GM12878 (cell line): ENCODE measurements around the gene ITM2C. TPM values are rescaled to one million over a fixed set of nuclear protein-coding genes. Genes with fewer than 3 reads are reported as not detected.

Experiments used
- ATAC-seq: fragments of 200-7000 bp; cut with Tn5 transposase; 3 replicates; pipeline ENCODE4 v1.9.1; 2020; ENCODE audit warnings: mild to moderate bottlenecking, moderate library complexity
- BruUV-seq: library from RNA; stranded (reverse); fragments of 400-500 nt; replicated peaks from 2 replicates; lab custom pipeline; 2021; lab: Mats Ljungman, UMichigan
- CTCF ChIA-PET: fragments of 300-600 bp; sonication (Branson Sonifier 250); formaldehyde crosslinking; extraction: SDS; loops from one replicate; lab custom pipeline; 2021; ENCODE audit warnings: inconsistent platforms; lab: Yijun Ruan, JAX
- POLR2A ChIA-PET: fragments of 350-600 bp; formaldehyde crosslinking; extraction: SDS; loops from one replicate; lab custom pipeline; 2021; ENCODE audit warnings: inconsistent platforms; lab: Charles Lee
- RAD21 ChIA-PET: fragments of 300-600 bp; sonication (Branson Sonifier 250); formaldehyde crosslinking; loops from one replicate; lab custom pipeline; 2023; ENCODE audit warnings: antibody characterized with exemption; ENCODE audit not compliant: unreplicated experiment; lab: Charles Lee
- SMC1A ChIA-PET: fragments of 300-600 bp; sonication (Branson Sonifier 250); formaldehyde crosslinking; loops from one replicate; lab custom pipeline; 2023; ENCODE audit not compliant: unreplicated experiment, uncharacterized antibody; lab: Charles Lee
- DNase-seq: peaks from one replicate; pipeline ENCODE4 v3.0.0-alpha.2; 2011; ENCODE audit warnings: low read depth, low spot score
- FAIRE-seq: peaks from 3 replicates; lab custom pipeline; 2011; peaks lifted over from hg19 to GRCh38; lab: Jason Lieb, UNC
- H2AFZ ChIP-seq: 2 replicates; pipeline ENCODE4 v1.6.0; 2011; ENCODE audit warnings: low read depth, low read length, control low read depth; ENCODE audit not compliant: control insufficient read depth
- H3K27ac ChIP-seq: 2 replicates; pipeline ENCODE4 v1.5.1; 2011; ENCODE audit warnings: control low read depth; ENCODE audit not compliant: control insufficient read depth, insufficient read depth
- H3K27me3 ChIP-seq, 2 experiments: replicated peaks in 1 of 2; 2 replicates each; pipeline versions ENCODE4 v1.6.0 to v1.6.1; 2011; ENCODE audit warnings: low read length in 1 of 2; ENCODE audit not compliant: control insufficient read depth in 2 of 2, insufficient read depth in 2 of 2
- H3K36me3 ChIP-seq, 2 experiments: 2 replicates each; pipeline ENCODE4 v1.5.1; 2011; ENCODE audit warnings: low read length in 1 of 2; ENCODE audit not compliant: control insufficient read depth in 2 of 2, insufficient read depth in 2 of 2
- H3K4me1 ChIP-seq: 2 replicates; pipeline ENCODE4 v1.6.1; 2011; ENCODE audit warnings: mild to moderate bottlenecking, low read length, moderate library complexity, mixed read lengths; ENCODE audit not compliant: control insufficient read depth, insufficient read depth
- H3K4me2 ChIP-seq: 2 replicates; pipeline ENCODE4 v1.6.0; 2011; ENCODE audit warnings: control low read depth; ENCODE audit not compliant: control insufficient read depth, insufficient read depth
- H3K4me3 ChIP-seq: fragments of 200-600 bp; sonication (generic); 2 replicates; pipeline ENCODE4 v1.5.1; 2016
- H3K79me2 ChIP-seq: 2 replicates; pipeline ENCODE4 v1.6.0; 2011; ENCODE audit warnings: low read length; ENCODE audit not compliant: control insufficient read depth, insufficient read depth
- H3K9ac ChIP-seq: 2 replicates; pipeline ENCODE4 v1.8.0; 2011; ENCODE audit warnings: low read length, control low read depth, mixed read lengths; ENCODE audit not compliant: control insufficient read depth, insufficient read depth
- H3K9me3 ChIP-seq: replicated peaks from 3 replicates; pipeline ENCODE4 v1.5.1; 2011; ENCODE audit warnings: mild to moderate bottlenecking, low read length; ENCODE audit not compliant: control insufficient read depth, insufficient read depth
- H4K20me1 ChIP-seq: 2 replicates; pipeline ENCODE4 v1.6.0; 2011; ENCODE audit not compliant: control insufficient read depth, insufficient read depth
- BCL3 ChIP-seq: IDR thresholded peaks from 2 replicates; pipeline ENCODE4 v1.6.1; 2011; ENCODE audit warnings: borderline replicate concordance, low read depth, mild to moderate bottlenecking, moderate library complexity, low read length; ENCODE audit not compliant: insufficient read depth, poor library complexity, severe bottlenecking
- BHLHE40 ChIP-seq, 2 experiments: fragments of 450-650 bp in 1 of 2; IDR thresholded peaks; 2 replicates each; pipeline ENCODE4 v1.6.1; 2011 to 2017; ENCODE audit warnings: low read depth in 2 of 2, borderline replicate concordance in 1 of 2, improper control_type of control experiment in 1 of 2, low read length in 1 of 2, mild to moderate bottlenecking in 1 of 2
- IKZF1 ChIP-seq: fragments of 450-650 bp; conservative IDR thresholded peaks from 2 replicates; pipeline ENCODE4 v1.6.1; 2017; ENCODE audit warnings: antibody characterized with exemption, mild to moderate bottlenecking
- IKZF2 ChIP-seq, 2 experiments: fragments of 450-650 bp; IDR thresholded peaks; 2 replicates each; pipeline ENCODE4 v1.6.1; 2017; ENCODE audit warnings: mild to moderate bottlenecking in 2 of 2, moderate library complexity in 2 of 2
- MYB ChIP-seq: fragments of 150-350 bp; IDR thresholded peaks from 2 replicates; pipeline ENCODE4 v1.6.1; 2014; ENCODE audit warnings: mild to moderate bottlenecking, low read depth, low read length, borderline replicate concordance
- NFYB ChIP-seq: IDR thresholded peaks from 2 replicates; pipeline ENCODE4 v1.6.1; 2011; ENCODE audit warnings: low read depth, mild to moderate bottlenecking, low read length, improper control_type of control experiment, moderate library complexity; ENCODE audit not compliant: insufficient read depth
- PAX5 ChIP-seq: IDR thresholded peaks from 2 replicates; pipeline ENCODE4 v1.6.1; 2011; ENCODE audit warnings: low read depth, low read length, borderline replicate concordance
- PBX3 ChIP-seq: IDR thresholded peaks from 2 replicates; pipeline ENCODE4 v1.6.1; 2011; ENCODE audit warnings: mild to moderate bottlenecking, low read depth, low read length, moderate library complexity; ENCODE audit not compliant: insufficient replicate concordance
- RELB ChIP-seq: fragments of 450-650 bp; IDR thresholded peaks from 2 replicates; pipeline ENCODE4 v1.6.1; 2017; ENCODE audit warnings: low read depth, mild to moderate bottlenecking, moderate library complexity
- TCF12 ChIP-seq: IDR thresholded peaks from 2 replicates; pipeline ENCODE4 v1.6.1; 2011; ENCODE audit warnings: low read depth, mild to moderate bottlenecking, low read length
- WGBS: methylation state at CpG from one replicate; pipeline ENCODE4 v1.1.6; 2016; ENCODE audit warnings: low lambda C conversion rate; ENCODE audit not compliant: insufficient replicate concordance, insufficient coverage; ENCODE audit errors: missing lambda C conversion rate; 5-methylcytosine and 5-hydroxymethylcytosine counted together
- in situ Hi-C: fragments of 300-500 bp; cut with MboI; formaldehyde crosslinking; loops from 9 replicates; pipeline ENCODE4 v1.14.3; 2018; ENCODE audit warnings: mixed read lengths
- intact Hi-C: fragments of 100-400 bp; cut with micrococcal nuclease; formaldehyde crosslinking; loops from one replicate; pipeline ENCODE4 v1.14.2; 2022; ENCODE audit not compliant: unreplicated experiment
- polyA plus RNA-seq, 11 experiments: library from polyadenylated mRNA; depleted of rRNA in 4 of 11; unstranded in 6 of 11; stranded (reverse) in 5 of 11; fragments of >200 nt; fragmentation: Nextera tagmentation in 4 of 11; fragmentation: Illumina TruSeq in 1 of 11; extraction: Ambion mirVana in 4 of 11; extraction: Trizol in 1 of 11; gene quantifications; 1 replicate in 1 of 11; 2 replicates in 10 of 11; pipeline versions ENCODE4 v1.2.1 to v1.2.3, GENCODE V29; 2011 to 2016; ENCODE audit warnings: inconsistent platforms in 2 of 11, missing spikeins in 2 of 11, low read depth in 1 of 11
- total RNA-seq, 4 experiments: library from RNA; depleted of rRNA in 3 of 4; stranded (reverse); fragments of >200 nt in 3 of 4; fragmentation: Illumina TruSeq in 1 of 4; extraction: Trizol in 1 of 4; gene quantifications; 2 replicates each; pipeline versions ENCODE4 v1.2.1 to v1.2.3, GENCODE V29; 2013 to 2021

ITM2C gene
- total and polyA plus RNA-seq, 10 of the 15 experiments (the other 5 are each of a cell fraction or from before 2014, with no cell fraction given) = 5.4 to 195 (median 149) TPM

GRCh38 chr2:230891509-230891908 is 26.8 kb downstream of the ITM2C start:
- H2AFZ ChIP-seq = no peak overlapping the region
- in situ Hi-C loops = no loop called here
- CTCF ChIA-PET = interaction anchor here (1.0 to 1.6 kb wide), 3 partner anchors 23 to 43 kb away, joined by 3 to 5 read pairs (median 3); no protein-coding TSS in a partner anchor
- H3K36me3 ChIP-seq = no peaks in the 10 kb centered on the region
- WGBS = 14% methylated on average over 6 of the region's 6 CpGs
- H3K79me2 ChIP-seq = no peaks in the 10 kb centered on the region
- H3K4me3 ChIP-seq = no peak overlapping the region
- peaks cover 1% of the 10 kb centered on the region; the same call in 2 of the 3 replicates for H3K9me3 ChIP-seq
- SMC1A ChIA-PET = interaction anchor here (1.2 to 1.5 kb wide), 3 partner anchors 19 to 100 kb away, joined by 3 to 6 read pairs (median 3); no protein-coding TSS in a partner anchor
- FAIRE-seq = no peak
- RAD21 ChIA-PET = interaction anchor here (1.4 kb wide), 1 partner anchor 93 kb away, joined by 3 read pairs; no protein-coding TSS in a partner anchor
- H3K4me1 ChIP-seq = peaks cover 39% of the 10 kb centered on the region
- POLR2A ChIA-PET = no interaction called here
- DNase-seq = no peak
- no peak overlapping the region for H3K27ac ChIP-seq
- H3K27me3 ChIP-seq = no peaks in the 10 kb centered on the region
- no TSS peak for BruUV-seq
- no peaks in the 10 kb centered on the region for H4K20me1 ChIP-seq
- no peak overlapping the region for H3K9ac ChIP-seq
- no peak for ATAC-seq
- TF ChIP-seq TCF12 = no peak
- H3K4me2 ChIP-seq = peak overlapping the region; percentile 53; the same call in 1 of the 2 replicates
- intact Hi-C loops = no loop called here

GRCh38 chr2:230893338-230893737 is 28.6 kb downstream of the ITM2C start:
- WGBS = 0% methylated on average over 6 of the region's 6 CpGs
- no peaks in the 10 kb centered on the region for H3K27me3 ChIP-seq
- no peak overlapping the region for H3K9ac ChIP-seq
- in situ Hi-C loops (no loop called here), intact Hi-C loops (loop anchor here (2.0 kb wide), 1 partner anchor 45 kb away; no protein-coding TSS in a partner anchor)
- peak overlapping the region; percentile 58 for H3K4me2 ChIP-seq
- ChIA-PET RAD21 (interaction anchor here (1.1 to 4.3 kb wide), 6 partner anchors 27 to 164 kb away, joined by 3 to 15 read pairs (median 4); partner anchors contain the start of genes ITM2C and PSMD1), SMC1A (interaction anchor here (0.7 to 1.9 kb wide), 11 partner anchors 10 to 124 kb away, joined by 3 to 6 read pairs (median 4); no protein-coding TSS in a partner anchor), POLR2A (interaction anchor here (0.6 to 1.0 kb wide), 3 partner anchors 29 to 1009 kb away, joined by 3 read pairs; partner anchors contain the start of gene ITM2C), CTCF (interaction anchor here (0.7 to 3.3 kb wide), 10 partner anchors 9 to 94 kb away, joined by 3 to 19 read pairs (median 8); partner anchors contain the start of gene GPR55)
- FAIRE-seq (no peak), ATAC-seq (peak; percentile 89), DNase-seq (no peak)
- H3K36me3 ChIP-seq = no peaks in the 10 kb centered on the region
- no peak overlapping the region for H3K27ac ChIP-seq
- H3K4me1 ChIP-seq = peaks cover 39% of the 10 kb centered on the region
- H3K9me3 ChIP-seq = peaks cover 1% of the 10 kb centered on the region; the same call in 2 of the 3 replicates
- no peaks in the 10 kb centered on the region for H4K20me1 ChIP-seq
- H3K4me3 ChIP-seq = no peak overlapping the region
- no TSS peak for BruUV-seq
- no peaks in the 10 kb centered on the region for H3K79me2 ChIP-seq
- H2AFZ ChIP-seq = no peak overlapping the region
- TF ChIP-seq BCL3 (no peak), PBX3 (no peak), MYB (no peak), TCF12 (0 out of 2 replicates have a peak, but pooled peaks have one; percentile 37), NFYB (no peak), IKZF1 (peak; percentile 52; the same call in 1 of the 2 replicates), RELB (0 out of 2 replicates have a peak, but pooled peaks have one; percentile 16), IKZF2 (IDR thresholded peaks at IDR 0.05) (peak; percentile 29 to 59; a peak in 3 of 4 replicates), PAX5 (peak; percentile 59; the same call in 1 of the 2 replicates), BHLHE40 (IDR thresholded peaks at IDR 0.05; ENCODE audit: borderline replicate concordance in 1 of 2, low read depth in 2 of 2, low read length in 1 of 2) (peak in 1 of 2 experiments; percentile 9; a peak in 1 of 4 replicates)
